ENCODE results near the gene TSHZ1. TPM values are rescaled to one million over a fixed set of nuclear protein-coding genes. Genes with fewer than 3 reads are reported as not detected.
A peak's percentile ranks its signal among the peaks of the same experiment; 100 is the strongest.
"Not testable (repeated sequence)": the region's sequence is repeated elsewhere in the genome, so short reads cannot be mapped to it uniquely, and the experiment has no call there.

The TSHZ1 gene
- total RNA-seq, 2 donors from 2014 or later, result 14.5 to 19.4 TPM

DNA sequence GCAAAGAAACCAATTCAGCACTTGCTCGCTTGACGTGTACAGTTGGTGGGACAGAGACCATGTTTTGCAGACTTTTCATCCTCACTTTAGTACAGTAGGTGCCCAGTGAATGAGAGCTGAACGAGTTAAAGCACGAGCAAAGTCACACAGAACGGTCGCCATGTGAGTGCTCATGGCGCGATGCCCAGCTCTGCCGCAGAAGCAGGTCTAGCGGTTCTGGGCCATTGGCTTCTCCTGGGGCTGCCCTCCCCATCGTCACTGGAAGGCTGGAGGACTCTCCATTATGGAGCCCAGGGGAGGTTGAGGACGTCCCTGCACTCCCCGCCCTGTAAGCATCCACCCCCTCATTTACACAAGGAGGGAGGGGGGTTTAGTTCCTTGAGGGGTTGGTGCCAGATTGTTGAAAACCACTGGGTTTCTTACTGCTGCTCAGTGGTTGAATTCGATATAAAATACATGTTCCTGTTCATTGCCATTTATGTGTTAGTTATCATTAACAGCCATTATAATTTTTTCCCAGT is 26.6 kb upstream of the TSHZ1 start:
- no peaks in the 10 kb centered on the region for H3K9me3 ChIP-seq
- no peaks in the 10 kb centered on the region for H3K36me3 ChIP-seq
- TF ChIP-seq, protein P1, sequence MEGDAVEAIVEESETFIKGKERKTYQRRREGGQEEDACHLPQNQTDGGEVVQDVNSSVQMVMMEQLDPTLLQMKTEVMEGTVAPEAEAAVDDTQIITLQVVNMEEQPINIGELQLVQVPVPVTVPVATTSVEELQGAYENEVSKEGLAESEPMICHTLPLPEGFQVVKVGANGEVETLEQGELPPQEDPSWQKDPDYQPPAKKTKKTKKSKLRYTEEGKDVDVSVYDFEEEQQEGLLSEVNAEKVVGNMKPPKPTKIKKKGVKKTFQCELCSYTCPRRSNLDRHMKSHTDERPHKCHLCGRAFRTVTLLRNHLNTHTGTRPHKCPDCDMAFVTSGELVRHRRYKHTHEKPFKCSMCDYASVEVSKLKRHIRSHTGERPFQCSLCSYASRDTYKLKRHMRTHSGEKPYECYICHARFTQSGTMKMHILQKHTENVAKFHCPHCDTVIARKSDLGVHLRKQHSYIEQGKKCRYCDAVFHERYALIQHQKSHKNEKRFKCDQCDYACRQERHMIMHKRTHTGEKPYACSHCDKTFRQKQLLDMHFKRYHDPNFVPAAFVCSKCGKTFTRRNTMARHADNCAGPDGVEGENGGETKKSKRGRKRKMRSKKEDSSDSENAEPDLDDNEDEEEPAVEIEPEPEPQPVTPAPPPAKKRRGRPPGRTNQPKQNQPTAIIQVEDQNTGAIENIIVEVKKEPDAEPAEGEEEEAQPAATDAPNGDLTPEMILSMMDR (IDR thresholded peaks at IDR 0.05), result no peak
- H3K27ac ChIP-seq, result no peak overlapping the region
- no peaks in the 10 kb centered on the region for H3K27me3 ChIP-seq
- H3K4me3 ChIP-seq, result no peak overlapping the region
- H3K4me1 ChIP-seq, result no peaks in the 10 kb centered on the region
- peak; percentile 46 for DNase-seq (ENCODE audit: low spot score)

DNA sequence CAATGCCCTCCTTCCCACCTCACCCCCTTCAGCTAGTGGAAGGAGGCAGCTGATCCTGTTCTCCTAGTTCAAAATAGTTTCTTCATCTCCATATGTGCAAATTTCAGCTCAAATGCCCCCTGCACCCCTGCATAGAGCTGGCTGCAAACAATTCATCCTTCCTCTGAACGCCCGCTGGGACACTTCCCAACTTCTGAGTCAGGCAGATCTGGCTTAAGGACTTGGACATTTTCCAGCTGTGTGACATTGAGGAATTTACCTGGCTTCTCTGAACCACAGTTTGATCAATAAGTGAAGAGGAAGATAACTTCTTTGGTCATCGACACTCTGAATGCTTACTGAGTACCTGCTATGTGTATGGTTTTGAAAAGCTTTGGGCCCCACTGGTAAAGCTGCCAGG is 25.1 kb upstream of the TSHZ1 start:
- Histone ChIP-seq H3K36me3 (no peaks in the 10 kb centered on the region), H3K27ac (no peak overlapping the region), H3K27me3 (no peaks in the 10 kb centered on the region), H3K9me3 (no peaks in the 10 kb centered on the region), H3K4me1 (no peaks in the 10 kb centered on the region), H3K4me3 (no peak overlapping the region)
- no peak for DNase-seq (ENCODE audit: low spot score)
- TF ChIP-seq, protein P1 (IDR thresholded peaks at IDR 0.05), result no peak

DNA sequence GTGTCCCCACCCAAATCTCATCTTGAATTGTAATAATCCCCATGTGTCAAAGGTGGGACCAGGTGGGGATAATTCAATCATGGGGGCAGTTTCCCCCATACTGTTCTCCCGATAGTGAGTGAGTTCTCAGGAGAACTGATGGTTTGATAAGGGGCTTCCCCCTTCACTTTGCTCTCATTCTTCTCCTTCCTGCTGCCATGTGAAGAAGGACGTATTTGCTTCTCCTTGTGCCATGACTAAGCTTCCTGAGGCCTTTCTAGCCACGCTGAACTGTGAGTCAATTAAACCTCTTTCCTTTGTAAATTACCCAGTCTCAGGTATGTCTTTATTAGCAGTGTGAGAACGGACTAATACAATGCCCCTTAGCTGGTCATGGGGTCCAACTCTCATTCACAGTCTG is 22.9 kb upstream of the TSHZ1 start:
- DNase-seq (ENCODE audit: low spot score), result not testable (repeated sequence)

DNA sequence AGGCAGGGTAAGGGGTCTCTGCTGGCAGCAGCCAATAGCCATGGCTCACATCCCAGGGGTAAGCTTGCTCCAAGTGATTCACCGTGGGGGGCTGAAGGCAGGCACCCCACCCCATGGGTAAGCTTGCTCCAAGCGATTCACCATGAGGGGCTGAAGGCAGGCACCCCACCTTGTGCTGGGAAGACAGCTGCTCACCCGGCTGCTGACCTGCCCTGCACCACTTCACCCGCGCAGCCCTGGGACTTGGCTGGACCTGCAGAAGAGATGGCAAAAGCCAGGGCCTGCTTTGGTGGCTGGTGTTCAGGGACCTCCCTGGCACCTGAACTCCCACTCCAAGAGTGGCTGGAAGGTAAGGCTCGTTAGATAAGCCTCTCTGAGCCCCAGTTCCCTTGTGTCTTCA is 20.9 kb upstream of the TSHZ1 start:
- DNase-seq (ENCODE audit: low spot score), result peak; percentile 56
- Histone ChIP-seq H3K27ac (no peak overlapping the region), H3K36me3 (no peaks in the 10 kb centered on the region), H3K4me1 (no peaks in the 10 kb centered on the region), H3K27me3 (no peaks in the 10 kb centered on the region), H3K9me3 (no peaks in the 10 kb centered on the region), H3K4me3 (no peak overlapping the region)
- TF ChIP-seq, protein P1 (IDR thresholded peaks at IDR 0.05), result no peak

More for the DNA sequence above, 22.9 kb upstream of the TSHZ1 start:
- H3K27ac ChIP-seq, H3K36me3 ChIP-seq, H3K4me1 ChIP-seq, H3K4me3 ChIP-seq, H3K9me3 ChIP-seq, H3K27me3 ChIP-seq: not testable (repeated sequence)

DNA sequence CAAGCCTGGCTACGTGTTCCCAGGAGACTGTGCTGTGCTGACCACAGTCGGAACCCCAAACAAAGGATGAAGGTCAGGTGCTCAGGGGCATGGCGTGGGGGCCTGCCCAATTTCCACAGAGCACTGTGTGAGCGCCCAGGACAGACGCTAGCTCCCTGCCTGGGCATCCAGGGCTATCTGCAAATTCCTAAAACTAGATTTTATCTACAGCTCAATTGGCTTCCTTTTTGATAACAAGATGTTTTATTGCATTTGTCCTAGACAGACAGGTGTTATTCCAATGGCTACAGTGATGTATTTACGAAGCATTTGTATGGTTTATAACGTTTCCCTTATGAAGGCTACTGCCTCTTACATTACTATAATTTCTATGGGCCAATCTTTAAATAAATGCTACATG is 17.7 kb upstream of the TSHZ1 start:
- Histone ChIP-seq H3K36me3 (no peaks in the 10 kb centered on the region), H3K4me1 (peaks cover 0 to 2% of the 10 kb centered on the region in 2 donors), H3K27ac (no peak overlapping the region), H3K27me3 (no peaks in the 10 kb centered on the region), H3K4me3 (no peak overlapping the region), H3K9me3 (no peaks in the 10 kb centered on the region)
- TF ChIP-seq, protein P1 (IDR thresholded peaks at IDR 0.05), result no peak
- DNase-seq (ENCODE audit: low spot score), result peak; percentile 30

DNA sequence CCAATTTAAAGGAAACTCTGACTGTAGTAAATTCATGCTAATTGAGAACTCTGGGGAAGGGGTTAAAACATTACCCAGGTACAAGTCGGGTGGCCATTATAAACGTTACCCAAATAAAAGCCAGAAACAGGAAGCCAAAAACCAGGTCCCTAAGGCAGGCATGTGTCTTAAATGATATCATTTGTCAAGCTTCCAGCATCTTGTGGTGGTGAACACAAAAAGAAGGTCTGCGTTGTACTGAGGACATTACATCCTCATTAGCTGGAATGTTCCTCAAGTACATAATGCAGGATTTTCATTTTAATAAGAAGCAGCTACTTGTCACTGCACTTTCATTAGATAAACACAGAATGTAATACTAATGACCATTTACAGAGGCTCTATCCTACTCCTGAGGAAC is 12.6 kb upstream of the TSHZ1 start:
- TF ChIP-seq, protein P1 (IDR thresholded peaks at IDR 0.05), result no peak
- Histone ChIP-seq H3K27me3 (no peaks in the 10 kb centered on the region), H3K4me1 (peaks cover 0 to 17% of the 10 kb centered on the region in 2 donors), H3K9me3 (no peaks in the 10 kb centered on the region), H3K36me3 (peaks cover 6% of the 10 kb centered on the region), H3K27ac (no peak overlapping the region), H3K4me3 (no peak overlapping the region)
- DNase-seq (ENCODE audit: low spot score), result no peak

Data from right atrium auricular region (tissue), 2 donors.